ENCODE results near the gene PALLD.

DNA sequence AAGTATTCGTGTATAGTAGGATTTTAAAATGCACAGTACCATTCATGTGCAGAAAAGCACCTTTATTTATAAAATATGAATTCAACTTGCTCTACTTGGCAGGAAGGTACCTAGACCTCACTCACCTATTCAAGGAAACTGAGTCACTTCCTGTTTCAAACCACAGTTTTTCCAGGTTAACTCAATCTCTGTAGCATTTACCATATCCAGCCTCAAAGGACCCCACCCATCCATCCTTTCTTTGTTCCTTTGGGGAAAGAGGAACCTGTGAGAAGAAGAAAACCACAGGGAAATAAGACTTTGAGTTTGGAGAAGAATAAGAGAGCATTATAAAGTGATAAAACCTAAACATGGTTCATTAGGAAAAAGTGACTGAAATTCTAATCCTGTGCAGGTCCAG, 262.5 kb downstream of the PALLD start:
- no peak for TF ChIP-seq ZFP1 (CRISPR knock-in tag; IDR thresholded peaks at IDR 0.05)
- TF ChIP-seq ZNF253 (CRISPR knock-in tag; IDR thresholded peaks at IDR 0.05; ENCODE audit: borderline replicate concordance) = no peak
- no peak for TF ChIP-seq ZNF282 (IDR thresholded peaks at IDR 0.05; ENCODE audit: partially characterized antibody)
- TF ChIP-seq, protein P1, sequence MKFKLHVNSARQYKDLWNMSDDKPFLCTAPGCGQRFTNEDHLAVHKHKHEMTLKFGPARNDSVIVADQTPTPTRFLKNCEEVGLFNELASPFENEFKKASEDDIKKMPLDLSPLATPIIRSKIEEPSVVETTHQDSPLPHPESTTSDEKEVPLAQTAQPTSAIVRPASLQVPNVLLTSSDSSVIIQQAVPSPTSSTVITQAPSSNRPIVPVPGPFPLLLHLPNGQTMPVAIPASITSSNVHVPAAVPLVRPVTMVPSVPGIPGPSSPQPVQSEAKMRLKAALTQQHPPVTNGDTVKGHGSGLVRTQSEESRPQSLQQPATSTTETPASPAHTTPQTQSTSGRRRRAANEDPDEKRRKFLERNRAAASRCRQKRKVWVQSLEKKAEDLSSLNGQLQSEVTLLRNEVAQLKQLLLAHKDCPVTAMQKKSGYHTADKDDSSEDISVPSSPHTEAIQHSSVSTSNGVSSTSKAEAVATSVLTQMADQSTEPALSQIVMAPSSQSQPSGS (CRISPR knock-in tag; IDR thresholded peaks at IDR 0.05) = no peak
- no peak for TF ChIP-seq EP300 (IDR thresholded peaks at IDR 0.05; ENCODE audit: low read depth in 2 of 2, low read length in 2 of 2)
- TF ChIP-seq EP300 (CRISPR knock-in tag; IDR thresholded peaks at IDR 0.05; ENCODE audit: borderline replicate concordance) = no peak
- no peak for TF ChIP-seq POLR2A (IDR thresholded peaks at IDR 0.05; ENCODE audit: insufficient read depth in 1 of 2, low read depth in 2 of 2, low read length in 2 of 2)
- TF ChIP-seq RBAK (CRISPR knock-in tag; IDR thresholded peaks at IDR 0.05) = no peak
